Measurements from ENCODE around the gene PLXDC2.
"Not testable (repeated sequence)": the region's sequence is repeated elsewhere in the genome, so short reads cannot be mapped to it uniquely, and the experiment has no call there.

PLXDC2 gene

GRCh38 chr10:20133669-20134189 lies 317.5 kb downstream of the PLXDC2 start:
- no peak for DNase-seq

GRCh38 chr10:20142311-20142710 lies 326.1 kb downstream of the PLXDC2 start:
- DNase-seq: no peak

- no peak for DNase-seq
Observed at GRCh38 chr10:20144268-20144667, 328.0 kb downstream of the PLXDC2 start.

- DNase-seq: no peak
Observed at GRCh38 chr10:20146004-20146403, 329.8 kb downstream of the PLXDC2 start.

- DNase-seq: no peak
Observed at GRCh38 chr10:20147684-20148083, 331.5 kb downstream of the PLXDC2 start.

GRCh38 chr10:20156511-20156910 lies 340.3 kb downstream of the PLXDC2 start:
- DNase-seq: no peak

- no peak for DNase-seq
Observed at GRCh38 chr10:20157314-20157713, 341.1 kb downstream of the PLXDC2 start.

- DNase-seq: no peak
Observed at GRCh38 chr10:20158086-20158485, 341.9 kb downstream of the PLXDC2 start.

- no peak for DNase-seq
Observed at GRCh38 chr10:20162123-20162522, 345.9 kb downstream of the PLXDC2 start.

GRCh38 chr10:20166096-20166675 lies 350.0 kb downstream of the PLXDC2 start:
- no peak for DNase-seq

- DNase-seq: no peak
Observed at GRCh38 chr10:20170661-20171060, 354.4 kb downstream of the PLXDC2 start.

- DNase-seq: no peak
Observed at GRCh38 chr10:20173046-20173445, 356.8 kb downstream of the PLXDC2 start.

GRCh38 chr10:20175719-20176118 lies 359.5 kb downstream of the PLXDC2 start:
- no peak for DNase-seq

- DNase-seq: no peak
Observed at GRCh38 chr10:20180766-20181165, 364.5 kb downstream of the PLXDC2 start.

- no peak for DNase-seq
Observed at GRCh38 chr10:20181434-20181833, 365.2 kb downstream of the PLXDC2 start.

- DNase-seq: no peak
Observed at GRCh38 chr10:20185116-20185515, 368.9 kb downstream of the PLXDC2 start.

- DNase-seq: not testable (repeated sequence)
Observed at GRCh38 chr10:20191392-20191791, 375.2 kb downstream of the PLXDC2 start.

GRCh38 chr10:20195076-20195475 lies 378.8 kb downstream of the PLXDC2 start:
- DNase-seq: no peak

GRCh38 chr10:20200758-20201157 lies 384.5 kb downstream of the PLXDC2 start:
- DNase-seq: no peak

GRCh38 chr10:20202337-20202736 lies 386.1 kb downstream of the PLXDC2 start:
- no peak for DNase-seq

- no peak for DNase-seq
Observed at GRCh38 chr10:20207653-20208052, 391.4 kb downstream of the PLXDC2 start.

GRCh38 chr10:20209098-20209497 lies 392.9 kb downstream of the PLXDC2 start:
- DNase-seq: not testable (repeated sequence)

- DNase-seq: no peak
Observed at GRCh38 chr10:20215547-20216152, 399.4 kb downstream of the PLXDC2 start.

GRCh38 chr10:20221356-20221755 lies 405.1 kb downstream of the PLXDC2 start:
- DNase-seq: no peak

- no peak for DNase-seq
Observed at GRCh38 chr10:20228729-20229128, 412.5 kb downstream of the PLXDC2 start.

All from CD4-positive, alpha-beta T cell treated with Interleukin-15 for 1 hour (primary cell).